Measurements from ENCODE around the gene FRY.

Gene FRY

DNA sequence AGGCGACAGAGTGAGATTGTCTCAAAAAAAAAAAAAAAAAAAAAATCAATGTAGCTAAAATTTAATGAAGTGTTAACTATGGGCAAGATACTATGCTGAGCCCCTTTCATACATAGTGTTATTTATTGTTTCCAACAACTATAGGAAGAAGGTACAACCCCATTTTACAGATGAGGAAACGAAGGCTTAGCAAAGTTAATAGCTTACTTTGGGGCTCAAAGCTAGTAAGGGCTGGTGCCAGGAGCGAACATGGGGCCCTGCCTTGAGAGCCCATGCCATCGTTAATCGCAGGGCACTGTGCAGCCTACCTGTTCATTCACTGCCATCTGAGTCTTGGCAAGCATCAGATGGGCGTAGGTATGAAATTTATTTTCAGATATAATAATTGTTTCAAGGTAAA, 1.9 kb upstream of the FRY start (continued):
- TF ChIP-seq, protein P1, sequence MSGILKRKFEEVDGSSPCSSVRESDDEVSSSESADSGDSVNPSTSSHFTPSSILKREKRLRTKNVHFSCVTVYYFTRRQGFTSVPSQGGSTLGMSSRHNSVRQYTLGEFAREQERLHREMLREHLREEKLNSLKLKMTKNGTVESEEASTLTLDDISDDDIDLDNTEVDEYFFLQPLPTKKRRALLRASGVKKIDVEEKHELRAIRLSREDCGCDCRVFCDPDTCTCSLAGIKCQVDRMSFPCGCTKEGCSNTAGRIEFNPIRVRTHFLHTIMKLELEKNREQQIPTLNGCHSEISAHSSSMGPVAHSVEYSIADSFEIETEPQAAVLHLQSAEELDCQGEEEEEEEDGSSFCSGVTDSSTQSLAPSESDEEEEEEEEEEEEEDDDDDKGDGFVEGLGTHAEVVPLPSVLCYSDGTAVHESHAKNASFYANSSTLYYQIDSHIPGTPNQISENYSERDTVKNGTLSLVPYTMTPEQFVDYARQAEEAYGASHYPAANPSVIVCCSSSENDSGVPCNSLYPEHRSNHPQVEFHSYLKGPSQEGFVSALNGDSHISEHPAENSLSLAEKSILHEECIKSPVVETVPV (CRISPR knock-in tag; IDR thresholded peaks at IDR 0.05) = no peak
- TF ChIP-seq ARNTL (CRISPR knock-in tag; IDR thresholded peaks at IDR 0.05; ENCODE audit: borderline replicate concordance, low read depth) (no peak), PPARA (CRISPR knock-in tag; IDR thresholded peaks at IDR 0.05; ENCODE audit: borderline replicate concordance) (no peak), ZFP30 (CRISPR knock-in tag; IDR thresholded peaks at IDR 0.05) (no peak), ZFP3 (CRISPR knock-in tag; IDR thresholded peaks at IDR 0.05) (no peak), ZNF70 (CRISPR knock-in tag; IDR thresholded peaks at IDR 0.05) (no peak)

DNA sequence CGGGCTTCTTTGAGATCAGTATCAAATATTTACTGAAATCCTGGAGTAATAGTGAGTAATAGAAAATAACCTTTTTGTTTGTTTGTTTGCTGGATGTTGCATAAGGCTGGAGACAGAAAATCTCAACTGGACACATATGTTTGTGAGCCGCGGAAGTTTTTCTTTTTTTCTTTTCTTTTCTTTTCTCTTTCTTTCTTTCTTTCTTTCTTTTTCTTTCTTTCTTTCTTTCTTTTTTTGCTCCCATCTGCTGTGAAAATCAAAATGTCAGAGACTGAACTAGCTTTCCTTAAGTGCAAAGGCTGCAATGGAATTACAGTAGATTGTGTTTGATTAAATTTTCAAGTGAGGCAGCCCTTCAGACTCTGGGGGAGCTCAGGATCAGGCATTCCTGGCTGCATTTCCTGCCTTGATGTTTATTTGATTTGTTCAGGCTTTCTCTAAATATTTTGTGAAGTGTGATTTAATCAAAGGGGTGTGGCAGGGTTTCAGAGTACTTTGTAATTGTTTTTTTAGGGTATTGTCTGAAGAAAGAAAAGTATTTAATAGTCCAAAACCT, 319 bp downstream of the FRY start:
- ATAC-seq = 0 out of 3 replicates have a peak, but pooled peaks have one; percentile 9

DNA sequence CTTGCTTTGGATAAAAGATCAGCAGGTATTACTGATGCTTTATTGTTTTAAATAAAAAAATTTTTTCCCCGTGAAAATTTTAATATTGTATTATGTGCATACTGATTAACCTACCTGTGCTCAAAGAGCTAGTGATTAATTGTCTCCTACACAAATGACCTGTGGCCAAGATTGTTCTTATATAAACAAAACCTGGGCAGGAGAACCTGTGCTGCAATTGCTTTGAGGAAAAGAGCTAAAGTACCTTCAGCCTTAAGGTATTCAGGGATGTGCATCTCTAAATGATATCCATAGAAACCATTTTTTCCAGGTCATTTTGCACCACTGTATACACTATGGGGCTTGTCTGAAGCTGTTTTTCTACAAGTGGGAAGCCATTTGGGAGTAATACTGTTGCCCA, 1.2 kb downstream of the FRY start:
- TF ChIP-seq, protein P2, sequence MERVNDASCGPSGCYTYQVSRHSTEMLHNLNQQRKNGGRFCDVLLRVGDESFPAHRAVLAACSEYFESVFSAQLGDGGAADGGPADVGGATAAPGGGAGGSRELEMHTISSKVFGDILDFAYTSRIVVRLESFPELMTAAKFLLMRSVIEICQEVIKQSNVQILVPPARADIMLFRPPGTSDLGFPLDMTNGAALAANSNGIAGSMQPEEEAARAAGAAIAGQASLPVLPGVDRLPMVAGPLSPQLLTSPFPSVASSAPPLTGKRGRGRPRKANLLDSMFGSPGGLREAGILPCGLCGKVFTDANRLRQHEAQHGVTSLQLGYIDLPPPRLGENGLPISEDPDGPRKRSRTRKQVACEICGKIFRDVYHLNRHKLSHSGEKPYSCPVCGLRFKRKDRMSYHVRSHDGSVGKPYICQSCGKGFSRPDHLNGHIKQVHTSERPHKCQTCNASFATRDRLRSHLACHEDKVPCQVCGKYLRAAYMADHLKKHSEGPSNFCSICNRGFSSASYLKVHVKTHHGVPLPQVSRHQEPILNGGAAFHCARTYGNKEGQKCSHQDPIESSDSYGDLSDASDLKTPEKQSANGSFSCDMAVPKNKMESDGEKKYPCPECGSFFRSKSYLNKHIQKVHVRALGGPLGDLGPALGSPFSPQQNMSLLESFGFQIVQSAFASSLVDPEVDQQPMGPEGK (CRISPR knock-in tag; IDR thresholded peaks at IDR 0.05; ENCODE audit: borderline replicate concordance) = no peak
- TF ChIP-seq GLIS3 (CRISPR knock-in tag; IDR thresholded peaks at IDR 0.05) (no peak), SNAI2 (CRISPR knock-in tag; IDR thresholded peaks at IDR 0.05) (no peak), OSR1 (CRISPR knock-in tag; IDR thresholded peaks at IDR 0.05) (no peak), TCF4 (CRISPR knock-in tag; IDR thresholded peaks at IDR 0.05; ENCODE audit: borderline replicate concordance) (no peak), ZNF565 (CRISPR knock-in tag; conservative IDR thresholded peaks at IDR 0.05; ENCODE audit: low read depth) (no peak), RARB (CRISPR knock-in tag; IDR thresholded peaks at IDR 0.05) (no peak), ZC3H10 (CRISPR knock-in tag; IDR thresholded peaks at IDR 0.05) (no peak), PPARA (CRISPR knock-in tag; IDR thresholded peaks at IDR 0.05; ENCODE audit: borderline replicate concordance) (no peak), ZFP30 (CRISPR knock-in tag; IDR thresholded peaks at IDR 0.05) (no peak), ZNF8 (CRISPR knock-in tag; IDR thresholded peaks at IDR 0.05) (no peak)
- TF ChIP-seq, protein P3, sequence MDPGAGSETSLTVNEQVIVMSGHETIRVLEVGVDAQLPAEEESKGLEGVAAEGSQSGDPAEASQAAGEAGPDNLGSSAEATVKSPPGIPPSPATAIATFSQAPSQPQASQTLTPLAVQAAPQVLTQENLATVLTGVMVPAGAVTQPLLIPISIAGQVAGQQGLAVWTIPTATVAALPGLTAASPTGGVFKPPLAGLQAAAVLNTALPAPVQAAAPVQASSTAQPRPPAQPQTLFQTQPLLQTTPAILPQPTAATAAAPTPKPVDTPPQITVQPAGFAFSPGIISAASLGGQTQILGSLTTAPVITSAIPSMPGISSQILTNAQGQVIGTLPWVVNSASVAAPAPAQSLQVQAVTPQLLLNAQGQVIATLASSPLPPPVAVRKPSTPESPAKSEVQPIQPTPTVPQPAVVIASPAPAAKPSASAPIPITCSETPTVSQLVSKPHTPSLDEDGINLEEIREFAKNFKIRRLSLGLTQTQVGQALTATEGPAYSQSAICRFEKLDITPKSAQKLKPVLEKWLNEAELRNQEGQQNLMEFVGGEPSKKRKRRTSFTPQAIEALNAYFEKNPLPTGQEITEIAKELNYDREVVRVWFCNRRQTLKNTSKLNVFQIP (CRISPR knock-in tag; IDR thresholded peaks at IDR 0.05; ENCODE audit: borderline replicate concordance, low read depth) = no peak
- TF ChIP-seq, protein P4, sequence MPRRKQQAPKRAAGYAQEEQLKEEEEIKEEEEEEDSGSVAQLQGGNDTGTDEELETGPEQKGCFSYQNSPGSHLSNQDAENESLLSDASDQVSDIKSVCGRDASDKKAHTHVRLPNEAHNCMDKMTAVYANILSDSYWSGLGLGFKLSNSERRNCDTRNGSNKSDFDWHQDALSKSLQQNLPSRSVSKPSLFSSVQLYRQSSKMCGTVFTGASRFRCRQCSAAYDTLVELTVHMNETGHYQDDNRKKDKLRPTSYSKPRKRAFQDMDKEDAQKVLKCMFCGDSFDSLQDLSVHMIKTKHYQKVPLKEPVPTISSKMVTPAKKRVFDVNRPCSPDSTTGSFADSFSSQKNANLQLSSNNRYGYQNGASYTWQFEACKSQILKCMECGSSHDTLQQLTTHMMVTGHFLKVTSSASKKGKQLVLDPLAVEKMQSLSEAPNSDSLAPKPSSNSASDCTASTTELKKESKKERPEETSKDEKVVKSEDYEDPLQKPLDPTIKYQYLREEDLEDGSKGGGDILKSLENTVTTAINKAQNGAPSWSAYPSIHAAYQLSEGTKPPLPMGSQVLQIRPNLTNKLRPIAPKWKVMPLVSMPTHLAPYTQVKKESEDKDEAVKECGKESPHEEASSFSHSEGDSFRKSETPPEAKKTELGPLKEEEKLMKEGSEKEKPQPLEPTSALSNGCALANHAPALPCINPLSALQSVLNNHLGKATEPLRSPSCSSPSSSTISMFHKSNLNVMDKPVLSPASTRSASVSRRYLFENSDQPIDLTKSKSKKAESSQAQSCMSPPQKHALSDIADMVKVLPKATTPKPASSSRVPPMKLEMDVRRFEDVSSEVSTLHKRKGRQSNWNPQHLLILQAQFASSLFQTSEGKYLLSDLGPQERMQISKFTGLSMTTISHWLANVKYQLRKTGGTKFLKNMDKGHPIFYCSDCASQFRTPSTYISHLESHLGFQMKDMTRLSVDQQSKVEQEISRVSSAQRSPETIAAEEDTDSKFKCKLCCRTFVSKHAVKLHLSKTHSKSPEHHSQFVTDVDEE (CRISPR knock-in tag; IDR thresholded peaks at IDR 0.05) = no peak
- TF ChIP-seq, protein P5, sequence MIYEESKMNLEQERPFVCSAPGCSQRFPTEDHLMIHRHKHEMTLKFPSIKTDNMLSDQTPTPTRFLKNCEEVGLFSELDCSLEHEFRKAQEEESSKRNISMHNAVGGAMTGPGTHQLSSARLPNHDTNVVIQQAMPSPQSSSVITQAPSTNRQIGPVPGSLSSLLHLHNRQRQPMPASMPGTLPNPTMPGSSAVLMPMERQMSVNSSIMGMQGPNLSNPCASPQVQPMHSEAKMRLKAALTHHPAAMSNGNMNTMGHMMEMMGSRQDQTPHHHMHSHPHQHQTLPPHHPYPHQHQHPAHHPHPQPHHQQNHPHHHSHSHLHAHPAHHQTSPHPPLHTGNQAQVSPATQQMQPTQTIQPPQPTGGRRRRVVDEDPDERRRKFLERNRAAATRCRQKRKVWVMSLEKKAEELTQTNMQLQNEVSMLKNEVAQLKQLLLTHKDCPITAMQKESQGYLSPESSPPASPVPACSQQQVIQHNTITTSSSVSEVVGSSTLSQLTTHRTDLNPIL (CRISPR knock-in tag; IDR thresholded peaks at IDR 0.05; ENCODE audit: low read depth) = no peak

More for the DNA sequence above, 319 bp downstream of the FRY start:
- TF ChIP-seq ZNF70 (CRISPR knock-in tag; IDR thresholded peaks at IDR 0.05) (no peak), TOX (CRISPR knock-in tag; IDR thresholded peaks at IDR 0.05; ENCODE audit: borderline replicate concordance) (no peak)

DNA sequence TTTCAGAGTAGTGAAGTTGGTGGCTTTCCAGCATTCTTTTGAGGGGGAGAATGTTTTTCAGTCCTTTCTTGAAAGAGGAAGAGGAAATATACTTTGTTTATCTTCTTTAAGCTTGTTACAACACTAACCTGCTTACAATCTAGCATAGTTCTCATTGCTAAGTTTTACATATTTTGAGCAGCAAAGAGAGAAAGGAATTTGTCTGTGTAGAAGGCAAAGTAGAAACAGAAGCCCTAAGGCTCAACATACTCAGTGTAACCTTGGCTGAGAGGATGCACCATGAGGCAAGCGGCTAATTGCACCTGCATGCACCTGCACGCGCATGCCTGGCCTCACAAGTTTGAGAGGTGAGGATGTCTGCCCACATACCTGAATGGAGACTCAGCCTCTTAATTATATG, 2.2 kb downstream of the FRY start:
- ATAC-seq = no peak
- TF ChIP-seq OSR1 (CRISPR knock-in tag; IDR thresholded peaks at IDR 0.05) (no peak), GLIS3 (CRISPR knock-in tag; IDR thresholded peaks at IDR 0.05) (no peak), ZNF8 (CRISPR knock-in tag; IDR thresholded peaks at IDR 0.05) (no peak), RARB (CRISPR knock-in tag; IDR thresholded peaks at IDR 0.05) (no peak), BACH2 (CRISPR knock-in tag; IDR thresholded peaks at IDR 0.05; ENCODE audit: borderline replicate concordance) (no peak), CSDC2 (CRISPR knock-in tag; IDR thresholded peaks at IDR 0.05) (no peak), PPARA (CRISPR knock-in tag; IDR thresholded peaks at IDR 0.05; ENCODE audit: borderline replicate concordance) (no peak)
- TF ChIP-seq, protein P1 (CRISPR knock-in tag; IDR thresholded peaks at IDR 0.05) = no peak
- TF ChIP-seq, protein P3 (CRISPR knock-in tag; IDR thresholded peaks at IDR 0.05; ENCODE audit: borderline replicate concordance, low read depth) = no peak
- TF ChIP-seq, protein P2 (CRISPR knock-in tag; IDR thresholded peaks at IDR 0.05; ENCODE audit: borderline replicate concordance) = no peak

More for the DNA sequence above, 1.2 kb downstream of the FRY start:
- no peak for ATAC-seq

All from SK-N-SH treated with all-trans-retinoic acid at 6 μM for 48 hours (cell line).